ENCODE results near the gene CCNJL.
A peak's percentile ranks its signal among the peaks of the same experiment; 100 is the strongest.

Gene CCNJL

DNA sequence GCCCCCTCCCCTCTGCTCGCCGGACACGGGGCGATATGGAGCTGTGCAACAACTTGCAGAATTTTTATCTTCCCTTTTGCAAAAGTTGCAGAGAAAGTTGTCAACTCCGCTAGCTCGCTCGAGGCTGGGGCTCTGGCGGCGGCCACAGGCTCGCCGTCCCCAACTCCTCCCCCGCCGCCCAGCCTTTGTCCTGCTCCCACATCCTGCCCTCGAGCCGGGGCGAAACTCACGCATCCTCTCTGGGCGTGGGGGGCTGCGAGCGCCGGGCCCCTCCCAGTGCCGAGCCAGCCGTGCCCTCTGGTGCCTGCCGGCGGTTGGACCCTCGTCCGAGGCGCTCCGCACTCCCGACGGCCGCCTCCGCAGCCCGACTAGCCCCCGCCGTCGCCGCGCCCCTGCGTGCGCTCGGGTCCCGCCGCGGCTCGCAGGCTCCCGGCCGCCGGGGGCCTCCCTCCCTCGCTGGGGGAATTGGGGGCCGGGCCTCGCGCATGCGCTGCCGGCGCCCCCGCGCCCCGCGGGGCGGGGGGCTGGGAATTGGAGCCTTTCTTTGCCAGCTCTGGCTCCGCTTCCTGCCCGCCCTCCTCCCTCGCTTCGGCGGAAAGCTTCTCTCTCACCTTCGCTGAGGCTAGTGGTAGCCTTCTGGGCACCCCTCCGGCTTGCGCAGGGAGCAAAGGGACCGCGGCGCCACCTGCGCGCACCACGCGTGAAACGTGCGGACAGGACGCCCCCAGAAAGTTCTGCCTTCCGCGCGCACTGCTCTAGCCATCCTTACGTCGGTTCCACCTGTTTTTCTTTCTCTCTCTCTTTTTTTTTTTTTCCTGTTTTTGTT lies at the start of gene CCNJL:
TSS of gene CCNJL (minus strand) at position 431 of the 826 bp plus-strand sequence. CDS start 641 bp downstream, outside the sequence.
- H3K27ac ChIP-seq (ENCODE audit: low read depth, low read length), result no peak within 1 kb of the TSS
- H3K4me1 ChIP-seq (ENCODE audit: control insufficient read depth in 5 of 5, insufficient read depth in 5 of 5, low read length in 5 of 5), result peaks cover 0 to 16% (median 13%) of the 10 kb centered on the region in 5 donors
- H3K9ac ChIP-seq (ENCODE audit: low read length in 5 of 5), result peak within 1 kb of the TSS in 1 of 5 donors; percentile 22
- H3K9me3 ChIP-seq (ENCODE audit: control insufficient read depth in 5 of 5, low read length in 5 of 5), result no peaks in the 10 kb centered on the region
- no peaks in the 10 kb centered on the region for H3K36me3 ChIP-seq (ENCODE audit: control insufficient read depth in 5 of 5, insufficient read depth in 5 of 5, low read length in 5 of 5)
- peak within 1 kb of the TSS in 4 of 5 donors; percentile 62 to 70 (median 67) for H3K4me3 ChIP-seq (ENCODE audit: low read depth in 1 of 5, low read length in 5 of 5)
- H3K27me3 ChIP-seq (ENCODE audit: control insufficient read depth in 5 of 5, insufficient read depth in 4 of 5, low read length in 5 of 5), result peaks cover 3 to 27% (median 11%) of the 10 kb centered on the region in 5 donors

GRCh38 chr5:160361624-160362228 lies 49.4 kb upstream of the CCNJL start:
- H3K9ac ChIP-seq (ENCODE audit: low read length in 5 of 5), result no peak overlapping the region
- H3K27ac ChIP-seq (ENCODE audit: low read depth, low read length), result no peak overlapping the region
- H3K4me3 ChIP-seq (ENCODE audit: low read depth in 1 of 5, low read length in 5 of 5), result no peak overlapping the region
- H3K27me3 ChIP-seq (ENCODE audit: control insufficient read depth in 5 of 5, insufficient read depth in 4 of 5, low read length in 5 of 5), result peaks cover 0 to 3% (median 0%) of the 10 kb centered on the region in 5 donors
- H3K36me3 ChIP-seq (ENCODE audit: control insufficient read depth in 5 of 5, insufficient read depth in 5 of 5, low read length in 5 of 5), result no peaks in the 10 kb centered on the region
- H3K4me1 ChIP-seq (ENCODE audit: control insufficient read depth in 5 of 5, insufficient read depth in 5 of 5, low read length in 5 of 5), result peaks cover 4 to 27% (median 21%) of the 10 kb centered on the region in 5 donors
- no peaks in the 10 kb centered on the region for H3K9me3 ChIP-seq (ENCODE audit: control insufficient read depth in 5 of 5, low read length in 5 of 5)

DNA sequence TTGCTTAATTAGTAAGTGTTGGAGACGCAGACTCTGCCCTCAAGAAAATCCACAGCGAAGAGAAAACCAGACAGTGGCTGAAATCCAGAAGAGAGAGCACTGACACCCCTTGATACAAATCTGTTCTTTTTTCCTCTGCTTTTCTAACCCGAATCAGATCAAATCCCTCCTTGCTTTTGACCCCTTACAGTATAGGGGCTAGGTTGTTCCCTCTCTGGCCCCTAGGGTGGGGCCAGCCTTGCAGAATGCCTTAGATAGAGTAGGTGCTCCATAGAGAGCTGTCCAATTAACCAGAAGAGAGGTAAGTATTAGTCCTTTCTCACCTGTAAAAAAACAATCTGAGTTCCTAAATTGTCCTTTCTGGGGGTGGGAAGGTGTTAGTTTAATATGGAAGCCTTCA lies 47.9 kb upstream of the CCNJL start:
- H3K27ac ChIP-seq (ENCODE audit: low read depth, low read length), result no peak overlapping the region
- no peaks in the 10 kb centered on the region for H3K36me3 ChIP-seq (ENCODE audit: control insufficient read depth in 5 of 5, insufficient read depth in 5 of 5, low read length in 5 of 5)
- H3K4me1 ChIP-seq (ENCODE audit: control insufficient read depth in 5 of 5, insufficient read depth in 5 of 5, low read length in 5 of 5), result peaks cover 4 to 31% (median 25%) of the 10 kb centered on the region in 5 donors
- H3K9me3 ChIP-seq (ENCODE audit: control insufficient read depth in 5 of 5, low read length in 5 of 5), result no peaks in the 10 kb centered on the region
- no peak overlapping the region for H3K9ac ChIP-seq (ENCODE audit: low read length in 5 of 5)
- H3K27me3 ChIP-seq (ENCODE audit: control insufficient read depth in 5 of 5, insufficient read depth in 4 of 5, low read length in 5 of 5), result no peaks in the 10 kb centered on the region
- H3K4me3 ChIP-seq (ENCODE audit: low read depth in 1 of 5, low read length in 5 of 5), result no peak overlapping the region

DNA sequence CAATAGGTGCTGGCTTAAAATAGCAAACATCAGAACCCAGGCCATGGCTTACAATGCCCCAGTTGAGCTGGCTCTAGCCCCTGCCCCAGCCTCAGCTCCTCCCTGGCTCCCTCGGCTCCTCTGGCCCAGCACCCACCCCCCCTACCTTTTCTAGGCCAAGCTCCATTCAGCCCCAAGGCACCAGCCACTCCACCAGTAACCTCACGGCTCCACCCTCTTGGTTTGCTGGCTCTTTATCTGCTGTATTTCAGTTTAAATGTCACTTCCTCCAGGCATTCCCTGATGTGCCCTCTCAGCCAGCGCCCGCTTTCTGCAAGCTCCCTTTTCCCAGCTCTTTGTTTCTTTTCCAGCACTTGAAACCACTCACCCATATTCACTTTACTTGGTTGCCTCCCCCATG lies 47.5 kb upstream of the CCNJL start:
- Histone ChIP-seq H3K27me3 (ENCODE audit: control insufficient read depth in 5 of 5, insufficient read depth in 4 of 5, low read length in 5 of 5) (no peaks in the 10 kb centered on the region), H3K9me3 (ENCODE audit: control insufficient read depth in 5 of 5, low read length in 5 of 5) (no peaks in the 10 kb centered on the region), H3K4me1 (ENCODE audit: control insufficient read depth in 5 of 5, insufficient read depth in 5 of 5, low read length in 5 of 5) (peaks cover 4 to 31% (median 25%) of the 10 kb centered on the region in 5 donors), H3K4me3 (ENCODE audit: low read depth in 1 of 5, low read length in 5 of 5) (no peak overlapping the region), H3K36me3 (ENCODE audit: control insufficient read depth in 5 of 5, insufficient read depth in 5 of 5, low read length in 5 of 5) (peaks cover 0 to 3% (median 0%) of the 10 kb centered on the region in 5 donors), H3K27ac (ENCODE audit: low read depth, low read length) (no peak overlapping the region), H3K9ac (ENCODE audit: low read length in 5 of 5) (no peak overlapping the region)

DNA sequence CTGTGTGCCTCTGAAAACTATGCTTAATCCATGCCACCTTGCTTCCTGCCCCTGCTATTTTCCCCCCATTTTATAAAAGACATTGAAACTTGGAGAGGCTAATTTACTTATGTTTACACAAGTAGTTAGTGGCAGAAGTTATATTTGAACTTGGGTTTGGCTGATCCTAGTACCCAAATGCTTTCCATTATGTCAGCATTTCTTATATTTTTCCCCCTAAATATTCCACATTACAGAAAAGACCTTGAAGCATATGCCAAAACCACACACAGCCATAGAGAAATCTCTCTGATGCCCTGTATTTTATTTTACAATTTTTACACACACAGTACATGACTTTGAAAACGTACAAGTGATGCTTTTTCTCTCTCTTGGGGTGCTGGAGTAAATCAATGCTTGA lies 46.9 kb upstream of the CCNJL start:
- Histone ChIP-seq H3K4me1 (ENCODE audit: control insufficient read depth in 5 of 5, insufficient read depth in 5 of 5, low read length in 5 of 5) (peaks cover 4 to 31% (median 25%) of the 10 kb centered on the region in 5 donors), H3K27ac (ENCODE audit: low read depth, low read length) (no peak overlapping the region), H3K4me3 (ENCODE audit: low read depth in 1 of 5, low read length in 5 of 5) (no peak overlapping the region), H3K36me3 (ENCODE audit: control insufficient read depth in 5 of 5, insufficient read depth in 5 of 5, low read length in 5 of 5) (peaks cover 0 to 4% (median 0%) of the 10 kb centered on the region in 5 donors), H3K9me3 (ENCODE audit: control insufficient read depth in 5 of 5, low read length in 5 of 5) (no peaks in the 10 kb centered on the region), H3K27me3 (ENCODE audit: control insufficient read depth in 5 of 5, insufficient read depth in 4 of 5, low read length in 5 of 5) (no peaks in the 10 kb centered on the region), H3K9ac (ENCODE audit: low read length in 5 of 5) (no peak overlapping the region)

- H3K4me1 ChIP-seq (ENCODE audit: control insufficient read depth in 5 of 5, insufficient read depth in 5 of 5, low read length in 5 of 5), result peaks cover 4 to 26% (median 20%) of the 10 kb centered on the region in 5 donors
- peak overlapping the region in 4 of 5 donors; percentile 21 to 42 (median 34) for H3K4me3 ChIP-seq (ENCODE audit: low read depth in 1 of 5, low read length in 5 of 5)
- peaks cover 0 to 4% (median 0%) of the 10 kb centered on the region in 5 donors for H3K36me3 ChIP-seq (ENCODE audit: control insufficient read depth in 5 of 5, insufficient read depth in 5 of 5, low read length in 5 of 5)
- peak overlapping the region in 4 of 5 donors; percentile 14 to 56 (median 50) for H3K9ac ChIP-seq (ENCODE audit: low read length in 5 of 5)
- H3K9me3 ChIP-seq (ENCODE audit: control insufficient read depth in 5 of 5, low read length in 5 of 5), result no peaks in the 10 kb centered on the region
- no peaks in the 10 kb centered on the region for H3K27me3 ChIP-seq (ENCODE audit: control insufficient read depth in 5 of 5, insufficient read depth in 4 of 5, low read length in 5 of 5)
- peak overlapping the region; percentile 23 for H3K27ac ChIP-seq (ENCODE audit: low read depth, low read length)
Measured at GRCh38 chr5:160357861-160358411, 45.6 kb upstream of the CCNJL start.

DNA sequence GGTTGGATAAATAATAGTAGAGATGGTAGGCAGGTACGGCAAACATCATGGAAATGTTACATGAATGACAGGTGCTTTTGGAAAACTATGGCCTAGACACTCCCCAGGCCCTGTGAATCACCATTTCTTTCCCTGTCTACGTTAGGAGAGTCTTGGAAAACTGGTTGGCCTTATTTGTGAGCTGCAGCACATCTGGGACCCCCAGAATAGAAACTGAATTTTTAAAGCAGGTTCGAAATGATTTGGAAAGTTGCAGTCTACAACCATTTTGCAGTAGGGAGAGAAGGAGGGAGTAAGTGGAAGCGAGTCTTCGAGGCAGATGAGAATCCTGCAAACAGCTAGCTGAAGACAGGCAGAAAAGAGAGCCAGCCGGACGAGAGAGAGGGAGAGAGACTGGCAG lies 45.0 kb upstream of the CCNJL start:
- Histone ChIP-seq H3K36me3 (ENCODE audit: control insufficient read depth in 5 of 5, insufficient read depth in 5 of 5, low read length in 5 of 5) (peaks cover 0 to 4% (median 0%) of the 10 kb centered on the region in 5 donors), H3K9ac (ENCODE audit: low read length in 5 of 5) (peak overlapping the region in 1 of 5 donors; percentile 14), H3K4me3 (ENCODE audit: low read depth in 1 of 5, low read length in 5 of 5) (peak overlapping the region in 3 of 5 donors; percentile 31 to 42 (median 37)), H3K9me3 (ENCODE audit: control insufficient read depth in 5 of 5, low read length in 5 of 5) (no peaks in the 10 kb centered on the region), H3K27me3 (ENCODE audit: control insufficient read depth in 5 of 5, insufficient read depth in 4 of 5, low read length in 5 of 5) (no peaks in the 10 kb centered on the region), H3K4me1 (ENCODE audit: control insufficient read depth in 5 of 5, insufficient read depth in 5 of 5, low read length in 5 of 5) (peaks cover 4 to 26% (median 20%) of the 10 kb centered on the region in 5 donors), H3K27ac (ENCODE audit: low read depth, low read length) (no peak overlapping the region)

- peaks cover 4 to 26% (median 20%) of the 10 kb centered on the region in 5 donors for H3K4me1 ChIP-seq (ENCODE audit: control insufficient read depth in 5 of 5, insufficient read depth in 5 of 5, low read length in 5 of 5)
- H3K9ac ChIP-seq (ENCODE audit: low read length in 5 of 5), result no peak overlapping the region
- H3K4me3 ChIP-seq (ENCODE audit: low read depth in 1 of 5, low read length in 5 of 5), result no peak overlapping the region
- H3K27me3 ChIP-seq (ENCODE audit: control insufficient read depth in 5 of 5, insufficient read depth in 4 of 5, low read length in 5 of 5), result no peaks in the 10 kb centered on the region
- no peak overlapping the region for H3K27ac ChIP-seq (ENCODE audit: low read depth, low read length)
- peaks cover 0 to 4% (median 0%) of the 10 kb centered on the region in 5 donors for H3K36me3 ChIP-seq (ENCODE audit: control insufficient read depth in 5 of 5, insufficient read depth in 5 of 5, low read length in 5 of 5)
- H3K9me3 ChIP-seq (ENCODE audit: control insufficient read depth in 5 of 5, low read length in 5 of 5), result no peaks in the 10 kb centered on the region
Measured at GRCh38 chr5:160356550-160357347, 44.4 kb upstream of the CCNJL start.

- Histone ChIP-seq H3K27me3 (ENCODE audit: control insufficient read depth in 5 of 5, insufficient read depth in 4 of 5, low read length in 5 of 5) (no peaks in the 10 kb centered on the region), H3K9ac (ENCODE audit: low read length in 5 of 5) (no peak overlapping the region), H3K9me3 (ENCODE audit: control insufficient read depth in 5 of 5, low read length in 5 of 5) (no peaks in the 10 kb centered on the region), H3K4me1 (ENCODE audit: control insufficient read depth in 5 of 5, insufficient read depth in 5 of 5, low read length in 5 of 5) (peaks cover 2 to 26% (median 20%) of the 10 kb centered on the region in 5 donors), H3K27ac (ENCODE audit: low read depth, low read length) (no peak overlapping the region), H3K4me3 (ENCODE audit: low read depth in 1 of 5, low read length in 5 of 5) (no peak overlapping the region), H3K36me3 (ENCODE audit: control insufficient read depth in 5 of 5, insufficient read depth in 5 of 5, low read length in 5 of 5) (peaks cover 0 to 4% (median 0%) of the 10 kb centered on the region in 5 donors)
Measured at GRCh38 chr5:160354666-160355065, 42.3 kb upstream of the CCNJL start.

Data from subcutaneous abdominal adipose tissue (tissue), 5 donors.